WI38 (cell line): ENCODE measurements around the gene ROR2.

ENCODE experiments used
- H3K4me3 ChIP-seq: 2 replicates; pipeline ENCODE4 v1.5.1; 2011; ENCODE audit warnings: low read depth, mild to moderate bottlenecking, control low read depth, low read length
- CTCF ChIP-seq: IDR thresholded peaks from 2 replicates; pipeline ENCODE4 v1.5.1; 2012; ENCODE audit warnings: low read depth, mild to moderate bottlenecking, control low read depth, low read length

Gene ROR2

DNA sequence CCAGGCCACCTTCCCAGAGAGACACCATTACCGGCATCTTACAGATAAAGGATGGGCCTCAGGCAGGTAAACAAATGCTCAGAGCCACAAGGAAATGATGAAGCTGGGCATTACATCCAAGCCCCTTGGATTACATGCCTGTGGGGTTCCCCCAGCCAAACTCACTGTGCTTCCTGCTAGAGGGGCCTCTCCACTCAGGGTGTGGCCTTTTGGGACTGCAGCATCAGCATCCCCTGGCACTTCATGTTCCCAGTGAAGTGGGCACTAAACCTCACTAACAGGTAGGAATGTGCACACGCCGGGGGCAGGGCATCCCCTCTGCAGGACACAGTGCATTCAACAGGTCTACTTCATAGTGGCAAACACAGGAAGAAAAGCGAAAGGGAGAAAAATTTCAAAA lies 125.9 kb downstream of the ROR2 start:
- no peak overlapping the region for H3K4me3 ChIP-seq

GRCh38 chr9:91820949-91821880 lies 128.8 kb downstream of the ROR2 start:
- no peak overlapping the region for H3K4me3 ChIP-seq
- no peak for TF ChIP-seq CTCF

More for the DNA sequence above, 125.9 kb downstream of the ROR2 start:
- no peak for TF ChIP-seq CTCF

DNA sequence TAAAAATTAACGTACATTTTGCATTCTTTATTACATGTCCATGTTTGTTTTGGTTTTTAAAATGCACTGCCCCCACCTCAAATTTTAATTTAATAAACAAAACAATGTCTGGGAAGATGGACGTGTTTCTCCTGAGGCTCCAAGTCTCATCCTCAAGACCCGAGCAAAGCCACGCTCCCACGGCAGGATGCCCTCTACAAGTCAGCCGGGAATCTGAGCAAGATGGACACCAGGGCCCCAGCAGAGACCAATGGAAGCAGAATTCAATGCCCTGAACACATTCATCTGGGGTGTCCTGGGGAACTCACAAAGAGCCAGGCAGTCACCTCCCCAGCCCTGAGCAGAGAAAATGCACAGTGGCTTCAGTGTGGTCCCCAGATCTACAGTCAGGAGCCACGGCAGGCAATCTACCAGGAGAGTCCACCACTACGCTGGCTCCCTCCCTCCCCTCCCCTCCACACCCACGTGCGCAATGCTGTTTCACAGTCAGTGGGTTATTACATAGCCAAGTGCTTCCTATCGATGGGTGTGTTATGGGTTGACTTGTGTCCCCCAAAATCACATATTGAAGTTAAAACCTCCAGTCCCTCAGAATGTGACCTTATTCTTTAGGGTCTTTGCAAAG lies 129.8 kb downstream of the ROR2 start:
- TF ChIP-seq CTCF = no peak

GRCh38 chr9:91818647-91819403 lies 131.2 kb downstream of the ROR2 start:
- TF ChIP-seq CTCF = no peak
- H3K4me3 ChIP-seq = no peak overlapping the region

More for the DNA sequence above, 129.8 kb downstream of the ROR2 start:
- H3K4me3 ChIP-seq = no peak overlapping the region

- no peak overlapping the region for H3K4me3 ChIP-seq
- TF ChIP-seq CTCF = no peak
These were observed 131.8 kb downstream of the ROR2 start for GRCh38 chr9:91818225-91818585.

- TF ChIP-seq CTCF = no peak
- peak overlapping the region; percentile 21; the same call in 1 of the 2 replicates for H3K4me3 ChIP-seq
These were observed 132.4 kb downstream of the ROR2 start for GRCh38 chr9:91817493-91818224.
